Epithelial cell of proximal tubule (primary cell): ENCODE data around the gene FAM50A. TPM values are rescaled to one million over a fixed set of nuclear protein-coding genes. Genes with fewer than 3 reads are reported as not detected.
A peak's percentile ranks its signal among the peaks of the same experiment; 100 is the strongest.

Experiments
- DNase-seq: peaks from one replicate; pipeline ENCODE4 v3.0.0-alpha.2; 2011; ENCODE audit warnings: low read depth
- H3K4me3 ChIP-seq: 2 replicates; pipeline ENCODE4 v1.5.1; 2011; ENCODE audit warnings: low read depth, mild to moderate bottlenecking, low read length
- total RNA-seq: library from RNA; depleted of rRNA; stranded (reverse); fragments of >200 nt; gene quantifications from 2 replicates; pipeline ENCODE4 v1.2.3, GENCODE V29; 2015
- TF ChIP-seq, protein P1 (sequence below): conservative IDR thresholded peaks from 2 replicates; pipeline ENCODE4 v1.5.1; 2012; ENCODE audit warnings: low read depth, mild to moderate bottlenecking, low read length

FAM50A gene
- total RNA-seq, 1 donor from 2014 or later, result 74.1 TPM

- TF ChIP-seq, protein P1, sequence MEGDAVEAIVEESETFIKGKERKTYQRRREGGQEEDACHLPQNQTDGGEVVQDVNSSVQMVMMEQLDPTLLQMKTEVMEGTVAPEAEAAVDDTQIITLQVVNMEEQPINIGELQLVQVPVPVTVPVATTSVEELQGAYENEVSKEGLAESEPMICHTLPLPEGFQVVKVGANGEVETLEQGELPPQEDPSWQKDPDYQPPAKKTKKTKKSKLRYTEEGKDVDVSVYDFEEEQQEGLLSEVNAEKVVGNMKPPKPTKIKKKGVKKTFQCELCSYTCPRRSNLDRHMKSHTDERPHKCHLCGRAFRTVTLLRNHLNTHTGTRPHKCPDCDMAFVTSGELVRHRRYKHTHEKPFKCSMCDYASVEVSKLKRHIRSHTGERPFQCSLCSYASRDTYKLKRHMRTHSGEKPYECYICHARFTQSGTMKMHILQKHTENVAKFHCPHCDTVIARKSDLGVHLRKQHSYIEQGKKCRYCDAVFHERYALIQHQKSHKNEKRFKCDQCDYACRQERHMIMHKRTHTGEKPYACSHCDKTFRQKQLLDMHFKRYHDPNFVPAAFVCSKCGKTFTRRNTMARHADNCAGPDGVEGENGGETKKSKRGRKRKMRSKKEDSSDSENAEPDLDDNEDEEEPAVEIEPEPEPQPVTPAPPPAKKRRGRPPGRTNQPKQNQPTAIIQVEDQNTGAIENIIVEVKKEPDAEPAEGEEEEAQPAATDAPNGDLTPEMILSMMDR, result no peak
- no peak overlapping the region for H3K4me3 ChIP-seq
- no peak for DNase-seq
Observed at GRCh38 chrX:154481911-154482601, 38.1 kb downstream of the FAM50A start.

GRCh38 chrX:154482786-154483185 lies 38.8 kb downstream of the FAM50A start:
- TF ChIP-seq, protein P1, result no peak
- no peak for DNase-seq
- no peak overlapping the region for H3K4me3 ChIP-seq

- H3K4me3 ChIP-seq, result no peak overlapping the region
- no peak for DNase-seq
- TF ChIP-seq, protein P1, result no peak
Observed at GRCh38 chrX:154483325-154483724, 39.4 kb downstream of the FAM50A start.

DNA sequence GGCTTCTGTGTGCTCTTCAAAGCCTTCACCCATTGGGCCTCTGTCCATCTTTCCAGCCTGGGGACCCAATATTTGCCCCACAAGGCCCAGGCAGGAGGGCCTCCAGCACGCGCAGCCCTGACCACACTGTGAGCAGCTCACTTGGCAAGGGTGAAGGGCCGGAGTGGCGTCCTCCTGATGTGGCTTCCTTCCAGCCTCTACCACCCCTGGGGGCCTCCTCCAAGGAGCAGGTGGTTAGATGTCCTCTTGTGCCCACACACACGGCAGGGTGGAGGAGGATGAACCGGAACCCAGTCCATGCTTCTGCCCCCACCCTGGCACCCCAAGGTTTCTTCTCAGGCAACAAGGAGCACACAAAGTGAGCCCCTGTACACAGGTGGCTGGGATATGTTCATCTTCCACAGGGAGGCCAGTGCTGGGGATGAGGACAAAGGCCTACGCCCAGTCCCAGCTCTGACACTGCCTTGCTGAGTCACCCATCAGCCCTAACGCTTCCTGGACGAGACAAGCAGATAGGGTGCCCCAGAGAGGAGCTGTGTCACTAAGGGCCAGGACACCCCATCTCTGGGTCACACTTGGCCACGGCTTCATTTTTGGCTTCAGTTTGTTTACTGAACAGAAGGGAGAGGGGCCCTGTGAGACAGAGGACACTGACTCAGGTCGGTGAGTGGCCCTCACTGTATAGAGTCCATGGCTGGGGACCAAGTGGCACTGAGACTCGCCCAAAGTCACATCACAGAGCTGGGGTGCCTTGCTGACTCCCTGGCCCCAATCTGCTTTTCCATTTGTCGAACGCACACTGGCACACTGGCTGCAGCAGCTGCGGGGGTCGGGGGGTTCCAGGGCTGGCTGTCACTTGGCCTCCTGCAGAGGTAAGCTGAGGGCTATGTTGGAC lies 40.6 kb downstream of the FAM50A start:
- TF ChIP-seq, protein P1, result no peak
- H3K4me3 ChIP-seq, result no peak overlapping the region
- no peak for DNase-seq

GRCh38 chrX:154485150-154486051 lies 41.5 kb downstream of the FAM50A start:
- DNase-seq, result no peak
- TF ChIP-seq, protein P1, result no peak
- peak overlapping the region; percentile 64 for H3K4me3 ChIP-seq

GRCh38 chrX:154486052-154486395 lies 42.1 kb downstream of the FAM50A start:
- no peak for DNase-seq
- TF ChIP-seq, protein P1, result no peak
- peak overlapping the region; percentile 64 for H3K4me3 ChIP-seq
